Fibroblast of lung (primary cell): ENCODE results near the gene CTSA.

Experiments
- EZH2 ChIP-seq: IDR thresholded peaks from 2 replicates; pipeline ENCODE4 v1.5.1; 2012; ENCODE audit warnings: low read length, control low read depth, mild to moderate bottlenecking; ENCODE audit errors: missing control alignments
- TF ChIP-seq, protein P1 (sequence below), 2 donors: IDR thresholded peaks in 1 of 2; conservative IDR thresholded peaks in 1 of 2; 1 replicate in 1 of 2; 2 replicates in 1 of 2; pipeline ENCODE4 v1.5.1; 2011 to 2012; ENCODE audit warnings: low read length in 2 of 2, control low read depth in 1 of 2, inconsistent platforms in 1 of 2, low read depth in 1 of 2, mild to moderate bottlenecking in 1 of 2

DNA sequence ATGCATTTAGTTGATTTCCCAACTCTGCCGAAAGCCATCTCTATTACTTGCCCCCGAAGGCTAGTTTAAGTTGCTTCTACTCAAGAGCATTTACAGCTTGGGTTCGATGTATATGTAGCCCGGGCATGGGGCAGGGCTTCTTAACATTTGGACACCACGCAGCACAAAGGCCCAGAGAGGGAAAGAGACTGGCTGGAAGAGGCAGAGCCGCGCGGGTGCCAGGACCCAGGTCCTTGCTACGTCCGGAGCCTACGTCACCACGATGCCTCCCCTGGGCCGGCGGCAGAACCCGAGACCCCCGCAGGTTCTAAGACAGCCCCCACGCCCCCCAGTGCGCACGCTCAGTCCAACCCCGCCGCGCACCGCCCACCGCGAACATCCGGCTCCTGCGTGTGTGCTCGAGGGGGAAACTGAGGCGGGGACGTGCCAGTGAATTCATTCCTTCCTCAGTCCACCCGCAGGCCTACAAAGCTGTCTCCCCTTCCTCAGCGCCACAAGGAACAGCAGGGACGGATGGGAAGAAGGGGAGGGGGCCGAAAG lies 43.0 kb downstream of the CTSA start:
- TF ChIP-seq, protein P1, sequence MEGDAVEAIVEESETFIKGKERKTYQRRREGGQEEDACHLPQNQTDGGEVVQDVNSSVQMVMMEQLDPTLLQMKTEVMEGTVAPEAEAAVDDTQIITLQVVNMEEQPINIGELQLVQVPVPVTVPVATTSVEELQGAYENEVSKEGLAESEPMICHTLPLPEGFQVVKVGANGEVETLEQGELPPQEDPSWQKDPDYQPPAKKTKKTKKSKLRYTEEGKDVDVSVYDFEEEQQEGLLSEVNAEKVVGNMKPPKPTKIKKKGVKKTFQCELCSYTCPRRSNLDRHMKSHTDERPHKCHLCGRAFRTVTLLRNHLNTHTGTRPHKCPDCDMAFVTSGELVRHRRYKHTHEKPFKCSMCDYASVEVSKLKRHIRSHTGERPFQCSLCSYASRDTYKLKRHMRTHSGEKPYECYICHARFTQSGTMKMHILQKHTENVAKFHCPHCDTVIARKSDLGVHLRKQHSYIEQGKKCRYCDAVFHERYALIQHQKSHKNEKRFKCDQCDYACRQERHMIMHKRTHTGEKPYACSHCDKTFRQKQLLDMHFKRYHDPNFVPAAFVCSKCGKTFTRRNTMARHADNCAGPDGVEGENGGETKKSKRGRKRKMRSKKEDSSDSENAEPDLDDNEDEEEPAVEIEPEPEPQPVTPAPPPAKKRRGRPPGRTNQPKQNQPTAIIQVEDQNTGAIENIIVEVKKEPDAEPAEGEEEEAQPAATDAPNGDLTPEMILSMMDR (conservative IDR thresholded peaks at IDR 0.05 in 1 of 2, IDR thresholded peaks at IDR 0.05 in 1 of 2; ENCODE audit: low read depth in 1 of 2, low read length in 2 of 2), result no peak
- no peak for TF ChIP-seq EZH2
